GM20000 (cell line): ENCODE measurements around the gene C1QTNF12.

ENCODE experiments used
- DNase-seq: peaks from one replicate; pipeline ENCODE4 v3.0.0; 2012; ENCODE audit warnings: low spot score
- CTCF ChIP-seq: IDR thresholded peaks from 2 replicates; pipeline ENCODE4 v1.5.1; 2012; ENCODE audit warnings: mild to moderate bottlenecking, control low read depth; ENCODE audit errors: extremely low read depth, missing control alignments

The C1QTNF12 gene

DNA sequence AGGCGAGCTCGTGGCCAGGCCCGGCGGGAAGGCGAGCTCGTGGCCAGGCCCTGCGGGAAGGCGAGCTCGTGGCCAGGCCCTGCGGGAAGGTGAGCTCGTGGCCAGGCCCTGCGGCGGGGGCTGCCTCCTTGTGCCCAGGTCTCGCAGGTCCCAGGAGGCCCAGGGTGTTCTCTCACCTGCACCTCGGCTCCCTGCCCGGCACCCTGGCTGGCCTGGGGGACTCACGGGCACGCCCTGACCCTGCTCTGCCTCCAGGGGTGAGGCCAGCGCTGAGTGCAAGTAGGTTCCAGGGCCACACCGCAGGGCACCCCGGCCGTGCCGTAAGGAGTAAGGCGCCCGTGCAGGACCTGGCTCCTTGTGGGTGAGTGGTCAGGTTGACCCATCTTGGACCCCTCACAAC lies 19.1 kb downstream of the C1QTNF12 start:
- no peak for DNase-seq
- TF ChIP-seq CTCF = no peak

DNA sequence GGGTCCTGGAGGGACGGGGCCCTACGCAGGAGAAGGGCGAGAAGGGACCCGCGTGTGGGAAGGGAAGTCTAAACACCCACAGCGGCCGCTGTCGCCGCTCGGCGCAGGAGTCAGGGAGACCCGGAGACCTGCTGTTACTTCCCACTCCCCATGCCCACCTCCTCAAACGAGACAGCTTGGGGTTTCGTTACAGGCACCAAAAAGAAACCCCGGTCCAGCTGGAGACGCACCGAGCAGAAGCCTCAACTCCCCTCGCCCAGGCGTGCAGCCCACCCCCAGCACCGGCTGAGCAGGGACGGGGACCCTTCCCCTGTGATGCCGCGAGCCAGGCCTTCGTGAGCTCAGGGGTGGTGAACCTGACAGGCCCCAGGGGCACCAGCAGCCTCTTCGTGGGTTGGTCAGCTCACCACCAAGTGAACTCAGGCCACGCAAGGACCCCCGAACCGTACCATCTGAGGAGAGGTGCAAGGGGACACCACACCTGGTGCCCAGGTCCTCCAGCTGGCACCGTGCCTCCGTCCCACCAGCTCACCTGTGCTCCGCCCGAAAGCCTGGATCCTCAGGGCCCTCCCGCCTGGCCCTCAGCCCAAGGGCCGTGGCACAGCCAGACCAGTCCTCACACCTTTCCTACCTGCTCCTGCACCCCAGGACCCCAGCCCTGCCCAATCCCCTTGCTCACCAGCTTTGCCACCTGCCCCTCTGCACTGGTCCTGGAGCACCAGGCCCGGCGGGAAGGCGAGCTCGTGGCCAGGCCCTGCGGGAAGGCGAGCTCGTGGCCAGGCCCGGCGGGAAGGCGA lies 19.8 kb downstream of the C1QTNF12 start:
- no peak for DNase-seq
- TF ChIP-seq CTCF = no peak

DNA sequence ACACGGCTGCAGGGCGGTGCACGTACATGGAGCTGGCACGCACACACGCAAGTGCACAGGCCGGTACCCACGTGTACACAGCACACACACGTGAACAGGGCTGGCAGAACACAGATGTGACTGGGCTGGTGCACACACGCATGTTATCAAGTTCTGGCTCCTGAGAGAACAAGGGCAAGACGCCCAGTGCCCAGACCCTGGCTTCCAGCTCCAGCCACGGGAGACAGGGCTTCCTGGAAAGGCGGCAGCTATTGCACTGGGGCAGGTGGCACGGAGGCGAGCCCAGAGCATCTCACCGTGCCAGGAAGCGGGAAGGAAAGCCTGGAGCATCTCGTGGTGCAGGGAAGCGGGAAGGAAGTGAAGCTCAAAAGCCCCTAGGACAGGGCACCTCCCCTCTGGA lies 20.6 kb downstream of the C1QTNF12 start:
- DNase-seq = no peak
- TF ChIP-seq CTCF = no peak

DNA sequence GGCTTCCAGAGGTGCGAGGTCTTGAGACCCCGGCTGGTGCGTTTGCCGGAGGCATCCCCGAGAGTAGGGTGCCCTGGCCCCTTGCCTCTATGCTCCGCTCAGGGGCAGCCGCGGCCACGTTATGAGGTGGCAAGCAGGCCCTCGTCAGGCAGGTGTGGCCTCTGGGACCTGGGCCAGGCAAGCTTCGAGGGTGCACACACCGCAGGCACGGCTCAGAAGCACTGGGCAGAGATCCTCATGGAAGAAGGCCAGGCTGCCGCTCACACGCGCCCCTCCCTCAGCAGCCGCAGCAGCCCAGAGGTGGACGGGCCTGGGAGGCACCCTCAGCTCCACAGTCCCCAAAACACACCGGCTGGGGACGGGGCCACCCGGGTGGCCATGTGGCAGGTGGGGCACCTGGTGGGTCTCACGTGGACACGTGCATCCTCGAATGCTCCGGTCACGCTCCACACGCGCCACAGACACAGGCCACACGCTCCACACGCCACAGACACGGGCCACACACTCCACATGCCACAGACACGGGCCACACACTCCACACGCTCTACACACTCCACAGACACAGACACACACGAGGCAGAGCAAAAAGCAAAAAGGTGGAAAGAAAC lies 21.2 kb downstream of the C1QTNF12 start:
- DNase-seq = no peak

DNA sequence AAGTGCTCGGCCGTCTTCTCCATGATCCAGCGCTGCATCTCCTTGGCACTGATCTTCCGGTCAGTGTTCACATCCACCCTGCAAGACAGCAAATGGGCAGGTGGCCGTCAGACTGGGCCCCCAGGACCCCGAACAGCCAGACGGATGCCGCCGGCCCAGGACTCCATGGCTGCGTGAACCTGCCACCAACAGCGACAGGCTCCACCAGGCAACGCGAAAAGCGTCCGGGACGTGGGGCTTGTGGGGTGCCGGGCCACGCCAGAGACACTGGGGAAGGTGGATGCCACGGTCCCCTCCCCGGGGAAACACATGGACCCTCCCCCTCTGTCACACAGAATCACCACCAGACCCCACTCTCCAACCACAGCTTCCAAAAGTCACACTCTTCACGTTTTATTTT lies 22.6 kb downstream of the C1QTNF12 start:
- TF ChIP-seq CTCF = no peak
- no peak for DNase-seq

More for the DNA sequence above, 21.2 kb downstream of the C1QTNF12 start:
- no peak for TF ChIP-seq CTCF

- TF ChIP-seq CTCF = no peak
- DNase-seq = no peak
Observed at GRCh38 chr1:1223321-1223720, 23.2 kb downstream of the C1QTNF12 start.

DNA sequence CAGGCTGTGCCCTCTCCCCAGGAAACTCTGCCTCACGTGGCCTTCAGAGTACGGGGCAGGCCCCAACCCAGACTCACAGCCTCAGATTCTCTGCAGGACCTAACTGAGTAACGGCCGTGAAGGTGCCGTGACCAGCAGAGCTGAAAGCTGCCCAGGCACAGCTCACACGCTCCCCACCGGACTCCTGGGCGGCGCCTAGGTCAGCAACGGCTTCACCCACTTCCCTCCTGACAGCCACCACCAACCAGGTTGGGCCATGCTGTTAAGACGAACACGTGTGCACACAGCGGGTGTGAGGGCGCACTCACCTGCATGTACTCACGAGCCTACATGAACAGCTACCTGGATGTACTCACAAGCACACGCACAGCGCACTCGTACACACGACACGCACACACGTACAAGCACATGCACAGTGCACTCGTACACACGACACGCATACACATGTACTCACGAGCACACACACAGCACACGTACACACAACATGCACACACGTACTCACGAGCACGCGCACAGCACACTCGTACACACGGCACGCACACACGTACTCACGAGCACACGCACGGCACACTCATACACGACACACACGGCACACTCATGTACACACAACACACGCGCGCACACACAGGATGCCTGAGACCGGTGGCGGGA lies 23.8 kb downstream of the C1QTNF12 start:
- no peak for TF ChIP-seq CTCF

More for the DNA sequence above, 23.8 kb downstream of the C1QTNF12 start:
- DNase-seq = no peak
